NOMO-1 treated with DMSO at 0.1 percent for 48 hours (cell line): ENCODE results near the gene SMU1.

ENCODE experiments used
- DNase-seq: peaks from one replicate; lab custom pipeline; 2025; ENCODE audit not compliant: unreplicated experiment; lab: John Stamatoyannopoulos, UW

Gene SMU1

DNA sequence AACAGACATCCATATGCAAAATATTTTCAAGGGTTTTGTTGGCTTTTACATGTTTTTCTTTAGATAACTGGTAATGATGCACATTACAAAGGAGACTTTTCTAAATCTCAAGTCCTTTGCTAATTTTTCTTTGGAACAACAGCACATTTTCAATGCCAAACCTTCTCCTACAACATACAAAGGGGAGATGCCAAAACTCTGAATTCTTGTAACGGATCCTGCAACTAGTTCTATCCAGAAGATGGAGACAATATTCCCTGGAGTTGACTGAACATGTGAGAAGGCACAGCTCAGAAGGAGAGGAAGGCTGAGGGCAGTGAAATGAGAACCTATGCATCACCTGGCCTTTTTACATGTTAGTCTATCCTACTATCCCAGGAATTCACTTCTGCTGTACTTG lies 30.4 kb downstream of the SMU1 start:
- DNase-seq, result no peak

DNA sequence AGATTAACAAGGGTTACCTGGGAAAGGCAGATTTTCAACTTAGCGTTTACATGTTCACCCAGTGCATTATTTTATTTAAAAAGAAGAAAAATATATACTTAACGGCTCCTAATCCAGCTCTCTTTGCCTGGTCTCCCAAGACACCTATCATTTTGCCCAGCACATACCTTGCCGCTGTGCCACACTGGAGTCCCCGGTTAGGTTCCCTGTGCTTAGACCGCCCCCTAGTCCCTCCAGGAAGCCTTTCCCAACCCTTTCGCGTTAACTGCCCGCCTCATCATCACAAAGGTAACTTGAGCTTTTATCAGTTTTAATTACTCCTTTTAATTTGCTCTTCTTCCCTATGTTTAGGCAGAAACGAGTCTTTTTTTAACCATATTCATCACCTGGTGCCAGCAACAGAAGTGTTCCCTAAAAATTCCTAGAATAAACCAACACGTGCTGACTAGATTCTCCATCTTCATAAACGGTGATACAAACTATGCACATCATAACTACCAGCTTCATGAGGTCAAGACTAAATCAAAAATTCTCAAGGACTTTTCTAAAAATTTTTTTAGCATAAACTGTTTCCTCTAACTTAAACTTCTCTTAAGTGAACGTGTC lies 31.7 kb downstream of the SMU1 start:
- no peak for DNase-seq

DNA sequence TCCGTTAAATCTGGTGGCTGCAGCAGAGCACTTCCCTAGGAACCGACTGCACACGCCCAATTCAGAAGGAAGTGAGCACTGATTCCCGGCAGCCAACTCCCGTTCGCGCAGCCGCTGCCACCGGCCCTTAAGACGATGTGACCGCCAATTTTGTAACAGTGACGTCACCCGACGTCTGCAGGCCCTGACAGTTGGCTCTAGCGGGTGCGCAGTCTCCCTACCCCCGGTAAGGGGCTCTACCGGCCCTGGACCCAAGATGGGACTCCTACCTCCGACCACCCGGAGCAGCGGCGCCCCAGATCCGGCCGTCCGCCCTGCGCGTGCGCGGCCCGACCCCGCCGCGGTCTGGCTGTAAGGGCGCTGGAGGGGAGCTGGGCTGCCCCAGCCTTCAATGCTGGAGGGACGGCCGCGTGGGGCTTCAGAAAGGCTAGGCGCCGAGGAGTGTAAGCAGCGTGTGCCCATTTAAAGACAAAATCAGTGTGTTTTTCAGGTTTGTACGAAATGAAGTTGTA lies 32.3 kb downstream of the SMU1 start:
- peak; percentile 84 for DNase-seq

DNA sequence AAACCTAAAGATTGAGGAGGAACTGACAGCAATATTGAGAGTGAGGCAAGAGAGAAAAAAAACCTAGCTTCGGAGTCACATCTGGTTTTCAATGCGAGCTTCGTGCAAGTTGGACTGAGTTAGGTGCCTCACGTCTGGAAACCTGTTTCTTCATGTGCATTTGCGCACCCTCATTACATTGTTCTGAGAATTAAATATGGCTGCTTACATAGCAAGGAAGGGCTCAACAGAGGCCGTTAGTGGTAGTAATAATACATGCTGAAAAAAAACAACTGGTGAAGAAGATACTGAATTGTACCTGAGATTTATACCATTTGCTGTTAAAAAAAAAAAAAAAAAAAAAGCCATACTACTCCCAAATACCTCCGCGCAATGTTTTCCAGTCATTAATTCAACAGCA lies 32.8 kb downstream of the SMU1 start:
- DNase-seq, result no peak

DNA sequence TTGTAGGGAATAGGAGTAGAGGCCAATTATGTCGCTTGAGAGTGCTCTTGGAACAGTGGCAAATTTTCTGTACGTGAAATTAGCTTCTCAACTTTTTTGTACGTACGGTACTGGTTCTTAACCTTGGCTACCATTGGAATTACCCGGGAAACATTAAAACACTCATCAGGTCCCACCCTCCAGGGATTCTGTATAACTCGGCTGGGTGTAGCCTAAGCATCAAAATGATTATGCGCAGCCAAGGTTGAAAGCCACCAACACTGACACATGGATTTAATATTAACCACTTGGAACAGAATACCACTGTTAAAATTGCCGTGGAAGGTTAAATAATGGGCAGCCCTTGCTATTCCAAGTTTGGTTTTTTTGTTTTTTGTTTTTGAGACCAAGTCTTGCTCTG lies 34.0 kb downstream of the SMU1 start:
- DNase-seq, result no peak

DNA sequence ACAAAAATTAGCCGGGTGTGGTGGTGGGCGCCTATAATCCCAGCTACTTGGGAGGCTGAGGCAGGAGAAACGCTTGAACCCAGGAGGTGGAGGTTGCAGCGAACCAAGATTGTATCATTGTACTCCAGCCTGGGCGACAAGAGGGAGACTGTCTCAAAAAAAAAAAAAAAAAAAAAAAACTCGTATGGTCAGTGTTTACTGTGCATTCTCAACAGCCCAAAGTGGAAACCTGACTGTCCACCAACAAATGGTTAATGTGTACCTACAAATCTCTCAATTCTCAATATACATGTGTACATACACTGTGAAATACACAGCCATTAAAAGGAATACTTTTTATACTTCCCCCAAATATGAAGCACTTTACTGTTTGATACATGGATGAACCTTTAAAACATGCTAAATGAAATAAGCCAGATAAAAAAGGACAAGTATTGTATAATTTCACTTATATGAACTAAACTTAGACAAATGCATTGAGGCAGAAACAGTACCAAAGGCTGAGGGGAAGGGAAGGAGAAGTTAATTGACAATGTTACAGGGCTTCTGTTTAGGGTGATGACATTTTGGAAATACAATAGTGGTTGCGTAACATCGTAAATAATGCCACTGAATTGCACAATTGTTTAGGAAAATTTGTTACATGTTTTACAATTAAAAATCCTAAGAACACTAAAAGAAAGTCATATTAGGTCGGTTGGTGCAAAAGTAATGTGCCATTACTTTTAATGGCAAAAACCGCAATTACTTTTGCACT lies 34.9 kb downstream of the SMU1 start:
- peak; percentile 79 for DNase-seq

DNA sequence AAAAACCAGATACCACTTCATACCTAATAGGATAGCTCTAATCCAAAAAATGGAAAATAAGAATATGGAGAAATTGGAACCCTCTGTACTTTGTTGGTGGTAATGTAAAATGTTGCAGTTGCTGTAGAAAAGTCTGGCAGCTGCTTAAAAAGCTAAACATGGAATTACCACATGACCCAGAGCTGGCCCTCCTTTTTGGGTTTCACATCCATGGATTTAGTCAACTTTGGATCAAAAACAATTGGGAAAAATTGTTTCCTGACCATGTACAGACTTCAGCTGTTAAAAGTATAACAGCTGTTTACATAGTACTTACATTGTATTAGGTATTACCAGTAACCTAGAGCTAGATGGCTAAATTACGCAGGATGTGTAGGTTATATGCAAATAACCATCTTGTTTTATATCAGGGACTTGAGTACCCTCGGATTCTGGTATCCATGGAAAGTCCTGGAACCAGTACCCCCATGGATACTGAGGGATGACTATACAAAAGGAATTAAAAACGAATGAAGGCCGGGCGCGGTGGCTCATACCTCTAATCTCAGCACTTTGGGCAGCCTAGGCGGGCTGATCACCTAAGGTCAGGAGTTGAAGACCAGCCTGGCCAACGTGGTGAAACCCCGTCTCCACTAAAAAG lies 35.6 kb downstream of the SMU1 start:
- DNase-seq, result no peak

DNA sequence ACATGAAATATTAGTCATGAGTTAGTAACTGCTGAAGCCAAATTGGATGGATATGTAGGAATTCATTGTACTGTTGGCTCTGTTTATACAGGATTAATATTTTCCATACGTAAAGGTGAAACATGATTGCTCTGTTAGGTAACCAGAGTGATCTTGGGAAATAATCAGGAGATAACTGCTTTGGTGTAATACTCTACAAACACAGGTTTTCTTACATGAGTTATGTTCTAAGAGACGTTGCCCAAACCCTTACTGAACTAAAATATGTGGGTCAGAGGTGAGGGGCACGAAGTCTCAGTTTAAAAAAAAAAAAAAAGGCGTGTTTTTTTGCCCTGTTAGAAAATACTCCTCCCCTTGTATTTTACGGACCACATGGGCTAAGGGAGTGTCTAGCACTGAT lies 43.6 kb downstream of the SMU1 start:
- DNase-seq, result no peak

DNA sequence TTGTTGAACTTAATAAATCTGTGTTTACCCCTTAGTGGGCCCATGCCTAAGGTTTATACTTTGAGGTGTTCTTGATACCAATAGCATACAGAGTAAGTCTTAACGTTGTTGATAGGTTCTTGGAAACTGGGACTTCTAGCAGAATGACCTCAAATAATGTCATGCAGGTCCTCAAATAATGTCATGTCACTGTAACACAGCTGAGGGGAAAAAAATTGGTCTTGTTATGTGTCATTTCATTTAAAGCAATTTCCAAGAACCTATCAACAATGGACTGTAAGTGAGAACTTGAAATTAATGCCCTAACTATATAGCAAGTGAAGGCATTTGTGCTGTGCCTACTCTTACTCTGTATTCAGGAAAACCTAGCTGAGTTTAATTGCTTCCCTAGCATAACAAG lies 44.2 kb downstream of the SMU1 start:
- no peak for DNase-seq

DNA sequence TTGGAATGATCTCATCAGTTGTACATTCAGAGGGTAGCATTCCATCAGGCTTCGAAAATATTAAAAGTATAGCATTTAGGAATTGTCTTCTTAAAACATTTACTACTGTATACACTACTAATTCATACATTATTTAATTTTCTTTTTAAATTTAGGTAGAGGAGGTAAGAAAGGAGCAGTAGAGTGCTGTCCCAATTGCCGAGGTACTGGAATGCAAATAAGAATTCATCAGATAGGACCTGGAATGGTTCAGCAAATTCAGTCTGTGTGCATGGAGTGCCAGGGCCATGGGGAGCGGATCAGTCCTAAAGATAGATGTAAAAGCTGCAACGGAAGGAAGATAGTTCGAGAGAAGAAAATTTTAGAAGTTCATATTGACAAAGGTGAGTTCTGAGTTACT lies 46.2 kb downstream of the SMU1 start:
- no peak for DNase-seq

DNA sequence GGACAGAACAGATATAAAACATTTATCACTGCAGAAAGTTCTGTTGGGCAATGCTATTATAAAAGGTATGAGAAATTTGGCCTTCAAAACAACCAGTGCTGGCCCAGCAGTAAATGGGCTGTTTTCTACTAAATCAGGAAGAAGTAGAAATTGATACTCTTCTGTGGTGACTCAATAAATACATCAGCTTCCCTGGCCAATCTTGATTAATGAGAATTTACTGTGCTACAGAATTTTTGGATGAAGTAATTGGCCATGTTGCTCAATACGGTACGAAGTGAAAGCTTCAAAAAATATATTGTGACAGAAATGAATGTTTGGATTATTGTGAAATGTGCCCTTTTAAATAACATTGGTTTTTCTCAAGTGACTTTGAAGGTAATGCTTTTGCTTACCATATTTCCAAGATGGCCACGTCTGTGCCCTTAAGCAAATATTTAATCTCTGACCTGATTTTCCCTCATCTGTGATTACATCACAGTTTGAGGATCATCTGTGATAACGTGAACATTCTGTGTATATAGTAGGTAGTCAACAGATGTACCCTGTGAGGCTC lies 47.2 kb downstream of the SMU1 start:
- DNase-seq, result peak; percentile 76

DNA sequence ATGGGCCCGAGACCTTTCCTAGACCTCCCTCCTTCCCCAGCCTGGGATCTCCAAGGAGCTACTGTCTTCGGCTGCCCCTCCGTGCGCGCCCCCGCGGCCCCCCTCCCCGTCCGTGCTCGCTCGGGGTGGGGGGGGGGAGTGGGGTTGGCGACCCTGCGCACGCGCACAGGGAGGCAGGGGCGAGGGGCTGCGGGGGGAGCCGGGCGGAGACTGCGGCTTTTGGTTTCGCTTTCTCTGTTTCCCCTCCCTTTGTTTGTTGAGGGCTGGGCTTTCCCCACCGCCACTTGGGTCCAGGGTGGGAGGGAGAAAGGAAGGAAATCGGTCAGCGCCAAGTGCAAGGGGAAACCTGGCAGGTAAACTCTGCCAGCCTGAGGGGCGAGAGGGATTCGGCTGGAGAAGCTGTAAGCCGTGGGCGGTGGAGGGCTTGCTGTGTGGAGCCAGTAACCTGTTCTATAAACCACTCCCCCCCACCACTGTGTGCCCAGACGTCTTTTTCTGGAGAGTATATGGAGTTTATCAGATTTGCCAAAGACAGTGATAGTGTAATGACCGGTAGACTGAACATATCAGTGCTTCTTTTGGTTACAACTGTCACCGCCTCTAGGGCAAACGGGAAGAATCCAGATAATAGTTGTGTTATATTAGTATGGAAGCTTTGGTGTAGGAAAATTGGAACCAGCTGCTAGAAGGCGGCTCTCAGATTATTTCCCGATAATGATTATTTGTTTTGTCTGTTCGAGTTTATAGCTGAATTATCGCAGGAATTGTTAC lies 50.7 kb downstream of the SMU1 start:
- DNase-seq, result peak; percentile 45

DNA sequence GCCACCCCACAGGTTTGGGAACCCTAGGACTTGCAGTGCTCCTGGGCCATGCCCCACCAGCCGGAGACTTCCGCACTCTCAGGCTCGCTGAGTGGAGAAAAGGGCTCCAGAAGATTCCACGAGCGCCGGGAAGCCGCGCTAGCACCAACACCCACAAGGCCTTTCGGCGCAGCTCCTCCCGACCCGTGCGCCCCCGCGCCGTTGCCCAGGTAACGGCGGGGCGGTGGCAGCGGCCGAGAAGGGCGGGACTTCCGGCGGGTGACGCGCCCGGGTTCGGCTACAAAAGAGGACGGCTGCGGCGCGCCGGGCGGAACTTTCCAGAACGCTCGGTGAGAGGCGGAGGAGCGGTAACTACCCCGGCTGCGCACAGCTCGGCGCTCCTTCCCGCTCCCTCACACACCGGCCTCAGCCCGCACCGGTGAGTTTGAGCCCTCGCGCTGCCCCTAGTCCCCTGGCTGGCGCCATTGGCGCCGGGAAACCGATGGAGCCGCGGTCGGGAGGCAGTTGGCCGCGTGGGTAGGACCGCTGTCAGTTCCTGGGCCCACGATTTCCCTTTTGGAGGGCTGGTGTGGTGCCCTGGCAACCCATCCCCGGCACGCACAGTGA lies 51.4 kb downstream of the SMU1 start, which contains the start of gene DNAJA1:
Gene DNAJA1 (plus strand): TSS at position 308 of the 606 bp plus-strand sequence. CDS start 1,212 bp downstream, outside the sequence.
- DNase-seq, result peak; percentile 84

DNA sequence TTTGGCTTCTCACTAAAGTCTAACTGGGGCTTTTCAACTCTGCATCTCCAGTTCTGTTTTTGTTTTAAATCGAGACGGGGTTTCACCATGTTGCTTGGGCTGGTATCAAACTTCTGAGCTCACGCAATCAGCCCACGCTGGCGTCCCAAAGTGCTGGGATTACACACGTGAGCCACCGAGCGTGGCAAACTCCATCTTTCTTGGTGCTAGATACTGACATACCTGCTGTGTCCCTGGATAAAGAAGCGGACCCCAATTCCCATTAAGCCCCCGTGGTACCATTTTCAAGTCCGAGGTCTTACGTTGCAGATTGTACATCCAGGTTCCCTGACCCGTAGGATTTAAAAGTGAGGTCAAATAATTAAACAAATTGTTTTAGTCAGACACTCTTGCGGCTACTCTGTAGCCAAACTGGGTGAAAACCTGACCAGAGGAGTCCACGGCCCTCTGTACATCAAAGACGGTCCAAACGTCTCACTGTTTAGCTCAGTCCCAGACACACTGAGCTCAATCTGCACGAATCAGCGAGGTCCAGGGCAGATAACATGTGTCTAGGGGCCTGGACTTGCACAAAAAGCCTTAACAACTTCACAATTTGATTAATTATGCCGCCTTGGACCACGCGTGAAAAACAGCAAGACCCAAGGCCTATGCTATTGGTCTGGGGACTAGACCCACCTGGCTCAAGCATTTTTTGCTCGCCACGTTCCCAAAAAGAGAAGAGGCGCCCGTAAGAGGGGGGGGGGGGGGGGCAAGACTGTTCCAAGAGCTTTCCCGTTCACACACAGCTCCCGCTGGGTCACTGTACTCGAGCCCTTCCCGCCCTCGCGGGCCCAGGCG lies 52.1 kb downstream of the SMU1 start:
- no peak for DNase-seq

DNA sequence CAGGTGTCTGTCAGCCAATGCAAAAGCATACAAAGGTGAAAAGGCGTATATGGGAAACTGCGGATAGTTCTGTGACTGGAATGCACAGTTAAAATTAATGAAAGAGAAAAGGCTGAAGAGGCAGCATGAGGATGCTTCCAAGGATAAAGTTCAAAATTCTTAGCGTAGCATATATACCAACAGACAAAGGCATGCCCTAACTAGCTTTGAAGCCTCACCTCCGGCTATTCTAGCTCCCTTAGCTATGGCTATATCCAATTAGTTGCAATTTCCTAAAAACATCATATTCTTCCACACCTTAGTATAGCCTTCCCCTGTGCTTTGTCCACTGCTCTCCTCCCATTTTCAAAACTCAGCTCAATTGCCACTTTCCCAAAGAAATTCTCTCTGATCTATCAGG lies 52.8 kb downstream of the SMU1 start:
- no peak for DNase-seq

DNA sequence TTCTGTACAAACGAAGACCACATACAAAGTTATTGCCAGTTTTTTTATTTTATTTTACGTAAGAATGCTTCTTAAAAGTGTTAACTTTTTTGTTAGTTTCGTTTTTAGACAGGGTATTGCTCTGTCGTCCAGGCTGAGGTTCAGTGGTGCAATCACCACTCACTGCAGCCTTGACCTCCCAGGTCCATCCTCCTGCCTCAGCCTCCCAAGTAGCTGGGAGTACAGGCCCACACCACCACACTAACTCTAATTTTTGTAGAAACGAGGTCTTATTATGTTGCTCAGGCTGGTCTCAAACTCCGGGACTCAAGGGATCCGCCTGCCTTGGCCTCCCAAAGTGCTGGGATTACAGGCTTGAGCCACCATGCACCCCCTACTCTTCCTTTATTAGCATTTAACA lies 53.7 kb downstream of the SMU1 start:
- no peak for DNase-seq

DNA sequence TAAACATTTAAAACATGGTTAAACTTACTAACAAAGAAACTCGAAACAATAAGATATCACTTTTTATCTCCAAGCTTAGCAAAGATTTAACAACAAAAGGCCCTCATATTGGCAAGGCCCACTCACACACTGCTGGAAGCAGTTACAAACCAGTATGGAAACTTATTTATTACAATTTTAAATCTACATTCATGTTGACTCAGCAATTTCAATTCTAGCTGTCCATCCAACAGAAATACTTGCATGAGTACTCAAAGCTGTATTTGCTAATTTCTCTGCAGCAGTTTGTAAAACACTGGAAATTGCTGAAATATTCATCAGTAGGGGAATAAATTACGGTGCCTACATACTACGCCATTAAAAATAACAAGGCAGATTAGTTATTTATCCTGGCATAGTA lies 54.2 kb downstream of the SMU1 start:
- no peak for DNase-seq

DNA sequence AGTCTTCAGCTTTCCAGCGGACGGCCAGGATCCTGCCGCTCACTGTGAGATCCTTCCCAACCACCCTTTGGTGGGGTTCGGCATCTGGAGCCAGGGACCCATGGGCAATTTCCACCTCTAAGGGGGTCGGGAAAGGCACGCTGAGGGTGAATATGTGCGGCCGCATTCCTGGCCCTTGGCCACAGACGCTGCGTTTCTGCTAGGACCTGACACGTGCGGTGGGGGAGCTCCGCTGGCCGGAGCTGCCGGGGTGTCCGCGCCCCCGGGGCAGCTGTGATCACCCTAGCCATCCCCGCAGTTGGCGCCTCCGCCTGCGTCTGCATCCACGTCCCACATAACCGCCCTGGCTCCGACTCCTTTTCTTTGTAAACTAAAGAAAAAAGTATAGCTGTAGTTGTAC lies 56.7 kb downstream of the SMU1 start:
- DNase-seq, result no peak

DNA sequence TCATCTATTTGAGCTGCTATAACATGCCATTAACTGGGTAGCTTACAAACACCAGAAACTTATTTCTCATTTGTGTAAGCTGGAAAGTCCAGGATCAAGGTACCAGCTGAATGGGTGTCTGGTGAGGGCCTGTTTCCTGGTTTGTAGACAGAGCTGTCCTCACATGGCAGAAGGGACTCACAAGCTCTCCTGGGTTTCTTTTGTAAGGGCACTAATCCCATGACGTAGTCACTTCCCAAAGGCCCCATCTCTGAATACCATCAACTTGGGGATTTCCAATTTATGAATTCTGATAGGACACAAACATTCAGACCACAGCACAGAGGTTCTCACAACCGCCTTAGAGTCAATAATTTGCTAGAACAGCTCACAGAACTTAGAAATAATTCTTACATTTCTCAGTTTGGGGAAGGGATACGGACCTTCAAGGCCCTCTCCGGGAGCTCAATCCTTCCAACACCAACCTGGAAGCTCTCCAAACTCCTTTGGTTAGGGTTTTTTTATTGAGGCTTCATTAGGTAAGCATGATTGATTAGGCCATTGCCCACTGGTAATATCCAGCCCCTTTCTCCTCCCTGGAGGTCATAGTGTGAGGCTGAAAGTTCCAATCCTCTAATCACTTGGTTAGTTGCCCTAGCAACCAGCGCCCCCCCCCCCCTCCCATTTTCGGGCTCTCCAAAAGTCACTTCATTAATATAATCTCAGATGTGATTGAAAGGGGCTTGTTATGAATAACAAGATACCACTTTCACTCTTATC lies 59.0 kb downstream of the SMU1 start:
- no peak for DNase-seq
